ENCODE results near the gene ANAPC7. TPM values are rescaled to one million over a fixed set of nuclear protein-coding genes. Genes with fewer than 3 reads are reported as not detected.
"Not testable (repeated sequence)": the region's sequence is repeated elsewhere in the genome, so short reads cannot be mapped to it uniquely, and the experiment has no call there.

ANAPC7 gene
- total RNA-seq, 1 donor from 2014 or later: 72.0 TPM

DNA sequence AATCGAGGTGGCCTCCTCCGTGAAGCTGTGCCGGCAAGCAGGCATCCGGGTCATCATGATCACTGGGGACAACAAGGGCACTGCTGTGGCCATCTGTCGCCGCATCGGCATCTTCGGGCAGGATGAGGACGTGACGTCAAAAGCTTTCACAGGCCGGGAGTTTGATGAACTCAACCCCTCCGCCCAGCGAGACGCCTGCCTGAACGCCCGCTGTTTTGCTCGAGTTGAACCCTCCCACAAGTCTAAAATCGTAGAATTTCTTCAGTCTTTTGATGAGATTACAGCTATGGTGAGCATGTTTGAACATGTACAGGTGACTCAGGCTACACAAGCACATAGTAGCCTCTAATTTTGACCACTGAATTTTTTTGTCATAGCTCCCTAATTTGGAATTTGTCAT, 62.8 kb downstream of the ANAPC7 start:
- Mint-ChIP-seq H3K27ac (no peak overlapping the region), H3K4me1 (ENCODE audit: low read depth) (no peaks in the 10 kb centered on the region), H3K4me3 (no peak overlapping the region), H3K36me3 (ENCODE audit: low read depth) (peaks cover 71% of the 10 kb centered on the region), H3K27me3 (ENCODE audit: insufficient read depth) (no peaks in the 10 kb centered on the region), H3K9me3 (no peaks in the 10 kb centered on the region)
- DNase-seq (ENCODE audit: low spot score): no peak
- intact Hi-C loops (cut with micrococcal nuclease): no loop called here

- H3K27me3 Mint-ChIP-seq (ENCODE audit: insufficient read depth); H3K9me3 Mint-ChIP-seq; DNase-seq (ENCODE audit: low spot score); intact Hi-C loops (cut with micrococcal nuclease); H3K4me1 Mint-ChIP-seq (ENCODE audit: low read depth); H3K4me3 Mint-ChIP-seq; H3K27ac Mint-ChIP-seq: not testable (repeated sequence)
- H3K36me3 Mint-ChIP-seq (ENCODE audit: low read depth): peaks cover 73% of the 10 kb centered on the region
Observed at GRCh38 chr12:110340261-110340660, 63.2 kb downstream of the ANAPC7 start.

- Mint-ChIP-seq H3K9me3 (no peaks in the 10 kb centered on the region), H3K4me1 (ENCODE audit: low read depth) (no peaks in the 10 kb centered on the region), H3K27ac (no peak overlapping the region), H3K27me3 (ENCODE audit: insufficient read depth) (no peaks in the 10 kb centered on the region), H3K4me3 (no peak overlapping the region), H3K36me3 (ENCODE audit: low read depth) (peaks cover 70% of the 10 kb centered on the region)
- no peak for DNase-seq (ENCODE audit: low spot score)
- intact Hi-C loops (cut with micrococcal nuclease): no loop called here
Observed at GRCh38 chr12:110339184-110339952, 64.1 kb downstream of the ANAPC7 start.

- no peak overlapping the region for H3K4me3 Mint-ChIP-seq
- intact Hi-C loops (cut with micrococcal nuclease): no loop called here
- no peaks in the 10 kb centered on the region for H3K9me3 Mint-ChIP-seq
- no peaks in the 10 kb centered on the region for H3K4me1 Mint-ChIP-seq (ENCODE audit: low read depth)
- H3K27me3 Mint-ChIP-seq (ENCODE audit: insufficient read depth): no peaks in the 10 kb centered on the region
- H3K27ac Mint-ChIP-seq: no peak overlapping the region
- DNase-seq (ENCODE audit: low spot score): no peak
- H3K36me3 Mint-ChIP-seq (ENCODE audit: low read depth): peaks cover 69% of the 10 kb centered on the region
Observed at GRCh38 chr12:110338754-110339153, 64.8 kb downstream of the ANAPC7 start.

- DNase-seq (ENCODE audit: low spot score): no peak
- Mint-ChIP-seq H3K27ac (no peak overlapping the region), H3K4me1 (ENCODE audit: low read depth) (no peaks in the 10 kb centered on the region), H3K27me3 (ENCODE audit: insufficient read depth) (no peaks in the 10 kb centered on the region), H3K4me3 (no peak overlapping the region), H3K36me3 (ENCODE audit: low read depth) (peaks cover 66% of the 10 kb centered on the region), H3K9me3 (no peaks in the 10 kb centered on the region)
- intact Hi-C loops (cut with micrococcal nuclease): no loop called here
Observed at GRCh38 chr12:110337912-110338710, 65.4 kb downstream of the ANAPC7 start.

GRCh38 chr12:110335481-110336045, 67.9 kb downstream of the ANAPC7 start:
- Mint-ChIP-seq H3K36me3 (ENCODE audit: low read depth) (peaks cover 59% of the 10 kb centered on the region), H3K27ac (peak overlapping the region; percentile 36), H3K9me3 (no peaks in the 10 kb centered on the region), H3K4me1 (ENCODE audit: low read depth) (peaks cover 6% of the 10 kb centered on the region), H3K4me3 (no peak overlapping the region), H3K27me3 (ENCODE audit: insufficient read depth) (no peaks in the 10 kb centered on the region)
- DNase-seq (ENCODE audit: low spot score): no peak
- intact Hi-C loops (cut with micrococcal nuclease): no loop called here

DNA sequence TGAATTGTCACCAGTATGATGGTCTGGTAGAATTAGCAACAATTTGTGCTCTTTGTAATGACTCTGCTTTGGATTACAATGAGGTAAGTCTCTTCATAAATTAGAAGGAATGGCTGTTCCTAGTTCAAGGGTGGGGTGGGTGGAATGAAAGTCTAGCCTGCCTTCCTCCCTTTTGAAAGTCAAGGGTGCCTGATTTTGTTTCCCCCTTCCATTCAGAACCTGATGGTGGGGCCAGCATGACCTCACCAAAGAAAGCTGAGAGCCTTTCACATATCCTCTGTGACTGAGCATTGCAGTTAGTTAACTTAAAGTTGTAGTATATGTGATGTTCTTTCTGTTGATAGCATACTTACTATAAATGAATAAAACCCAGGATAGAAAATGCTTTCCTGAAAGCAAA, 70.3 kb downstream of the ANAPC7 start:
- H3K27me3 Mint-ChIP-seq (ENCODE audit: insufficient read depth): no peaks in the 10 kb centered on the region
- no peak overlapping the region for H3K4me3 Mint-ChIP-seq

DNA sequence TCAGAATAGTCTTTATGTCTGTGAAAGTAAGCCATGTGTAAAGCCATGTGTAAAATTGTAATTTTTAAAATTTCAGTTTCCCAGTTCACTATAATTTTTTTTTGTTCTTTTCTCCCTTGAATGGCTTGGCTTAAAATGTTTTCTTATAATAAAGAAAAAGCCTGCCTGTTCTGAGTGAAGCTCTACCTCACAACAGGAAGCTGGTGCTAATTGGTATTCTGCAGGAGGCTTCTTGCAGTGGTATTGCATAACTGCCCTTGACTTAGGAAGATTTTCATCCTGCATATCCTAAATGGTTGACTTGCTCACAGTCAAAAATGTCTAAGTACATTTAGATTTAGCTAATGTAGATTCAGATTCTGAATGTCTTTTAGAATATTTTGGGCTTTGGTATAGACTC, 73.0 kb downstream of the ANAPC7 start:
- Mint-ChIP-seq H3K4me3 (no peak overlapping the region), H3K27me3 (ENCODE audit: insufficient read depth) (no peaks in the 10 kb centered on the region), H3K36me3 (ENCODE audit: low read depth) (peaks cover 53% of the 10 kb centered on the region), H3K4me1 (ENCODE audit: low read depth) (peaks cover 19% of the 10 kb centered on the region), H3K27ac (no peak overlapping the region), H3K9me3 (no peaks in the 10 kb centered on the region)
- intact Hi-C loops (cut with micrococcal nuclease): no loop called here
- DNase-seq (ENCODE audit: low spot score): no peak

More for the DNA sequence above, 70.3 kb downstream of the ANAPC7 start:
- Mint-ChIP-seq H3K36me3 (ENCODE audit: low read depth) (peaks cover 48% of the 10 kb centered on the region), H3K27ac (no peak overlapping the region), H3K4me1 (ENCODE audit: low read depth) (peaks cover 13% of the 10 kb centered on the region), H3K9me3 (no peaks in the 10 kb centered on the region)
- DNase-seq (ENCODE audit: low spot score): no peak
- intact Hi-C loops (cut with micrococcal nuclease): no loop called here

DNA sequence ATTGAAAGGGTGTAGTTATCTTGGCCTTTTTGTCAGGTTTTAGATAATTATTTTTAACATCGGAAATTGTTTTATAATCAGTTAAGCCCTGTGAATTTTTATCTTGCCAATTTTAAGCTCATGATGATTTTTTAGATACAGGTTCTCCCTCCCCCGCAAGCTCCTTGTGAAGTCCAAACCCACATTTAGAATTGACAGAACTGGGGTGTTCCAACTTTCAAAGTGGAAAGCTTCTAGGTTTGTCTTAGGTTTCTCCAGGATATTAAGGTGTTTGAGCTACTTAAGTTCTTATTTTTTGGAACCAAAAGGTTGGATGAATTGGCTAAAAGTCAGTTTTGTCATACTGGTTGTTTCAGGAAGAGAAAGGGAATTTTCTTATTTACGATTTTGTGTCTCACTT, 73.4 kb downstream of the ANAPC7 start:
- intact Hi-C loops (cut with micrococcal nuclease): no loop called here
- Mint-ChIP-seq H3K36me3 (ENCODE audit: low read depth) (peaks cover 50% of the 10 kb centered on the region), H3K27me3 (ENCODE audit: insufficient read depth) (no peaks in the 10 kb centered on the region), H3K4me3 (no peak overlapping the region), H3K4me1 (ENCODE audit: low read depth) (peaks cover 19% of the 10 kb centered on the region), H3K9me3 (no peaks in the 10 kb centered on the region), H3K27ac (no peak overlapping the region)
- DNase-seq (ENCODE audit: low spot score): no peak

GRCh38 chr12:110329710-110330109, 73.8 kb downstream of the ANAPC7 start:
- Mint-ChIP-seq H3K27ac (no peak overlapping the region), H3K9me3 (no peaks in the 10 kb centered on the region), H3K36me3 (ENCODE audit: low read depth) (peaks cover 47% of the 10 kb centered on the region), H3K4me1 (ENCODE audit: low read depth) (peaks cover 19% of the 10 kb centered on the region), H3K27me3 (ENCODE audit: insufficient read depth) (no peaks in the 10 kb centered on the region), H3K4me3 (no peak overlapping the region)
- DNase-seq (ENCODE audit: low spot score): no peak
- intact Hi-C loops (cut with micrococcal nuclease): no loop called here

Other genes with a start within 250 kb of the ANAPC7 start
- 208 and 211 TPM in 2 replicates for gene ATP2A2, start 122.5 kb downstream of the ANAPC7 start, total RNA-seq
- gene ARPC3, start 46.6 kb upstream of the ANAPC7 start, total RNA-seq: 279 and 290 TPM in 2 replicates
- gene GPN3, start 64.5 kb upstream of the ANAPC7 start, total RNA-seq: 50.3 and 55.5 TPM in 2 replicates
- gene FAM216A, start 65.1 kb upstream of the ANAPC7 start, total RNA-seq: 40.8 and 45.9 TPM in 2 replicates
- 109 and 111 TPM in 2 replicates for gene VPS29, start 98.4 kb upstream of the ANAPC7 start, total RNA-seq
- 0.88 and 1.4 TPM in 2 replicates for gene RAD9B, start 98.6 kb upstream of the ANAPC7 start, total RNA-seq
- 57.9 and 59.1 TPM in 2 replicates for gene PPTC7, start 179.6 kb upstream of the ANAPC7 start, total RNA-seq
- 7.6 and 8.8 TPM in 2 replicates for gene TCTN1, start 210.4 kb upstream of the ANAPC7 start, total RNA-seq